ENCODE results near the gene CAPSL.
"Not testable (repeated sequence)": the region's sequence is repeated elsewhere in the genome, so short reads cannot be mapped to it uniquely, and the experiment has no call there.

The CAPSL gene

DNA sequence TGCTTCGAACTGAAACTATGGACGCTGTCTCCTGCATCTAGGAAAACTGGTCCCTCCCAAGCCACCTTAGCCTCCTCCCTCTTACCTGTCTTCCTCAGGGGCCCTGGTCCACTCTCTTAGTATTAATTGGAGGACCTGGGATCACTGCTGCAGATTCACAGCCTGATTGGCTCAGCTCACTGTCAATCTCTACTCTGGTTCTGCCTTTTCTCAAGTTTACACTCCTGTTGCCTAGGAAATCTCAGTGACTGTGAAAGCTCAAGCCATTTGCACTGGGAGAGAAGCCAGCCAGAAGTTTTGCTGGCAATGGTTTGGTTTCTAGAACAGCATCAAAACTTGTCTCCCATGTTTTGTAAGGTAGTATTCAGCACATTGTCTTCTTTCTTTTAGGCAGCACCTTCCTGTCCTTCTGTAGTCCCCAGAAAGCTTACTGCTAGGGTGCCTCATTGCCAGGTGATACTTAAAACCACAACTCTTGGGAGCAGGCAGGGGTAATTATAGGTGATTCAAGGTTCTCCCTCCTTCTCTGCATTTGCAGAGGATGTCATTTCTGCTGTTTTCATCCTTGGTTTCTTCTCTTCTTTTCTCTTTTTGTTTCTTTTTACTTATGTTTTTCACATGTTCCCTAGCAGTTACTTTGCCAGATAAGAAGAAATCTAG lies at the start of gene CAPSL:
Gene CAPSL, minus strand, starts transcription at position 55 of the 660 bp plus-strand sequence. CDS start 17,502 bp downstream, outside the sequence.
- DNase-seq (ENCODE audit: low read depth), result no peak

DNA sequence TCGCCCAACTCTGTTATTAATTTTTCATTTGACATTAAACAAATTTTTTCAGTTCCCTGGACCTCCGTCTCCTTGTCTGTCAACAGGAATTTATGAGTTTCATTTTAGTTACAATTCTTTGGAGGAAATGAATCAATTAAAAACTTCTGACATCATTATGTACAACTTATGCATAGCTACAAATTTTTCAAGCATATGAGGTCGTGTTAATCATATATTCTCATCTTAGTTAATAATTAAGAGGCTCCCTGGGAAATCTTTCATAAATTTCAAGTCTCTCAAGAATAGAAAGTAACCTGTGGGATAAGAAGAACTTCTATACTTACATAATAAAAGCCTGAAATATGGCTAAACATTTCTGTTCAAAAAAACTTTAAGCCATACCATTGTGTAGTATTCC lies 49.4 kb upstream of the CAPSL start:
- no peak for DNase-seq (ENCODE audit: low read depth)

DNA sequence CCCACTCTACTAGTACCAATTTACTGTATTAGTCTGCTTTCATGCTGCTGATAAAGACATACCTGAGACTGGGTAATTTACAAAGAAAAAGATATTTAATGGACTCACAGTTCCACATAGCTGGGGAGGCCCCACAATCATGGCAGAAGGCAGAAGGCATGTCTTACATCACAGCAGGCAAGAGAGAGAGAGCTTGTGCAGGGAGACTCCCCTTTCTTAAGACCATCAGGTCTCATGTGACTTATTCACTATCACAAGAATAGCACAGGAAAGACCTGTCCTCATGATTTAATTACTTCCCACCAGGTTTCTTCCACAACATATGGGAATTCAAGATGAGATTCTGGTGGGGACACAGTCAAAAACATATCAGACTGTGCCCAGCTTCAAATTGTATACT lies 41.3 kb upstream of the CAPSL start:
- DNase-seq (ENCODE audit: low read depth), result no peak

DNA sequence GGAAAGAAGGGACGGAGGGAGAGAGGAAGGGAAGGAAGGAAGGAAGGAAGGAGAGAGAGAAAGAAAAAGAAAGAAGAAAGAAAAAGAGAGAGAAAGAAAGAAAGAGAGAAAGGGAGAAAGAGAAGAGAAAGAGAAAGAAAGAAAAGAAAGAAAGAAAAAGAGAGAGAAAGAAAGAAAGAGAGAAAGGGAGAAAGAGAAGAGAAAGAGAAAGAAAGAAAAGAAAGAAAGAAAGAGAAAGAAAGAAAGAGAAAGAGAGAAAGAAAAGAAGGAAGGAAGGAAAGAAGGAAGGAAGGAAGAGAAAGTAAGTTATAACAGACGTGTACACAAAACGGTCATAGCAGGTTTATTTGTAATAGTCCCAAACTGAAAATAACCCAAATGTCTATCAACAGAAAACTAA lies 38.4 kb upstream of the CAPSL start:
- DNase-seq (ENCODE audit: low read depth), result not testable (repeated sequence)

DNA sequence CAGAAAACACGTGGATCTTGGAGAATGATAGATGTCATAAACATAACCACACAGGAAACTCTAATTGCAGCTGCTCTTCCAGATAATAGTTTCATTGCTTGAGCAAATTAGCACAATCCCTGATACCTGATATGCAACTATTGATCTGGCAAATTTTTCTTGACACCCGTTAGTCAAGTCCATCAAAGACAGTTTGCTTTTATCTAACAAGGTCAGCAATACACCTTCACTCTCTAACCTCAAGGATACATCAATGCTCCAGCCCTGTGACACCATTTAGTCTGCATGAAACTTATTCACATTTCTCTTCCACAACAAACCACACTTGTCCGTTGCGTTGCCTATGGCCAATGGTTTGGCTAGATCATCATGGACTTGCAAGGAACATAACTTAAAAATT lies 36.1 kb upstream of the CAPSL start:
- no peak for DNase-seq (ENCODE audit: low read depth)

DNA sequence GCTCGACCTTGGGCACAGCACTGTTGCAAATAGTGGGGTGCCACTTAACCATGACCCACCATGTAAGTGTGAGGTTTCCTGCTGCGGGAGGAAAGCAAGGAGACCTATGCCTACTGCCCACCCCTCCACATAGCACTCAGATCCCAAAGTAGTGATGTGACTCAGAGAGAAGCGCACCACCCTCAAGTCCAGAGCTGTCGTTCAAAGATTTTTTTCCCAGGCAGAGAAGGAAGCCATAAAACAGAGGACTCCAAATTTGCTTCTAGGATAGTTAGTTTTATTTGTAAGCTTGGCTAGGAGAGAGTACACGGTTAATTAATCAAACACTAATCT lies 33.4 kb upstream of the CAPSL start:
- no peak for DNase-seq (ENCODE audit: low read depth)

DNA sequence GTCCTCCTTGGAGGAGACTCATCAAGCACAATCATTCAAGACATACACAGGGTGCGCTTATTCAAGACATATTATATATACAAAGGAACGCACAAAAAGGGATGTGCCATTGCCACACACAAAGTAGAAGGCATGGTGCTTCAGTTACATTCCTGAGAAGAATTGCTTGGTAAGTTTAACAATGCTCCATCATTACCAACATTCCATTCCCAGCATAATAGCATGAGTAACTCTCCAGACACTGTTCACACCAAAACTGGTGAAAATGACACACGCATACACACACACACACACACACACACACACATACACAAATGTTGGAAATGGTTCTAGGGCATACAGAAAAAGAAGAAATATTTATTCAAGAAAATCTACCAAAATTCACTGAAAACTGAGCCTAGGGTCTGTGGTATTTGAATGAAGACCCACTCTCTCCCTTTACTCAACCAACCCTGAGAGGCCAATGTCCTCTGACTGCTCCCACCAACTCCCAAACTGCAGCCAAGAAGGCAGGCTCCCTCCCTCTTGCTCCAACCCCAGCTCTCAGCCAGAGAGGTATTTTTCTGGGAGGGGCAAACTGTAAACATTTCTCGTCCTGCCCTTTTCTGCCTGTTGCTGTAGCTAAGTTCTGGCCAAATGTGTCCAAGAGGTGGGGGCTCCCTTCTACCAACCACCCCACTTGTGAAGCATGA lies 32.9 kb upstream of the CAPSL start:
- DNase-seq (ENCODE audit: low read depth), result no peak

DNA sequence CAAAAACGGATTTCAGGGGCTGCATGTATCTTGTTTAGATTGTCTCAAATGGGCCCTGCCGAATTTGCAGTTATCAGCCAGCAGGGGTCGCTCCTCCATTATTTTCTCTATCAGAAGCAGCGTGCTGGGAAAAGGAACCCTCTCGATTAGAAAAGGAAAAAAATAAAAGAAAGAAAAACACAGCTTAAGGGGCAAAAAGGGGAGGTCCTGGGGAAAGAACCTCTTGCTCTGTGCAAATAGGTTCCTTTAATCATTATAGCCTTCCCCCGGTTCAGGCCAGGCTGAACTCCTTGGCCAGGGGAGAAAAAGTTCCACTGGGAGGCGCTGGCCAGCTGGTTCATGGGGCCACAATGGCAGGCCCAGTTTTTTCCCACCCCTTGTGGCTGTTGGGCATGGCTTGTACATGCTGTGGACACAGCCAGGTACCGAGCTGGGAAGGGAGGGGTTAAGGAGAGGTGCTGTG lies 25.0 kb upstream of the CAPSL start:
- no peak for DNase-seq (ENCODE audit: low read depth)

DNA sequence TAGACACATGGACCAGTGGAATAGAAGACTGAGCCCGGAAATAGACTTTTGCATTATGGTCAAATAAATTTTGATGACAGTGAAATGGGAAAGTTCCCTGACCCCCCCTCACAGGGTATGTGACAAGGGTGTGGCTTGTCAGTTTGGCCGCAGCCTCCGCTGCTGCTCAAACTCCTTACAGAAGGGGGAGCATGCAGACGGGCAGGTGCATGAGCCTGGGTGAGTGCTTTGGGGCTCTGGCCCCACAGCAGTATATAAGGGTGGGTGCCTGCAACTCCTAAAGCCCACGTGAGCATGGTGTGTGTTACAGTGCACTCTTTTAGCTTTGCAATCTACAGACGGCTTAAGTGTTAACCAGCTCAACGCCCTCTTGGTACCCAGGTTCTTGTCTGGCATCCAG lies 21.9 kb upstream of the CAPSL start:
- DNase-seq (ENCODE audit: low read depth), result no peak

DNA sequence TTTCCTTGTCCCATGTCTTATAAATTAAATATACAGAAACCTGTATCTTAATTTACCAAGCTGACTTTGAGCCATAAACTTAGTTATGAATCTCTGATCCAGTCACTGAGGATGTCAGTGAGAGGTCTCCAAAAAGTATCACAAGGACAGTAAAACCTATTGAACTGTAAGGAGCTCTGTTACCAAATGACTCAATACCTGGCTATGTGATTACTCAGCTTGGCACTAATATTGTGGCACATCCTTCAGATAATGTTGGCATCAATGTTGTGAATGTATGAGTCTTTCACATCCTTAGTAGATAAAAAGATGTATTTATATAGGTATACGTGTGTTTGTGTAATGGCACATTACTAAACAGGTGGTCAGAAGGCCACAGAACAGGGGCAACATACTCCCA lies 18.0 kb upstream of the CAPSL start:
- DNase-seq (ENCODE audit: low read depth), result no peak

DNA sequence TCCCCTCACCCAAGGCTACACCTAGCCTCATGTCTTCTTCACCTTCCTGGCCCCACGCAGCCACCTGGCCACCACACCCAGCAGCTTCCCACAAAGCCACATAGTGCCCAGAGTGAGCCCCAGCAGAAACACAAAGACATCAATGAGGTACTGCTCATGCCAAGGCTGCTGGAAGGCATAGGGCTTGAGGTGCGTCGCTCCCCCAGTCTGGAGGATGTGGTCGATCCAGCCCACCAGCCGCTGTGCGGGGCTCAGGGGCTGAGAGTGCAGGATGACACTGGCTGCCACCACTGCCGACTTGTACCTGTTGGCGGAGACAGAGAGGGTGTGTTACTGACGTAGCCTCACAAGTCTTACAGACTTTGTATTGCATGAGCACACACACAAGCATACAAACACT lies 15.8 kb upstream of the CAPSL start:
- no peak for DNase-seq (ENCODE audit: low read depth)

DNA sequence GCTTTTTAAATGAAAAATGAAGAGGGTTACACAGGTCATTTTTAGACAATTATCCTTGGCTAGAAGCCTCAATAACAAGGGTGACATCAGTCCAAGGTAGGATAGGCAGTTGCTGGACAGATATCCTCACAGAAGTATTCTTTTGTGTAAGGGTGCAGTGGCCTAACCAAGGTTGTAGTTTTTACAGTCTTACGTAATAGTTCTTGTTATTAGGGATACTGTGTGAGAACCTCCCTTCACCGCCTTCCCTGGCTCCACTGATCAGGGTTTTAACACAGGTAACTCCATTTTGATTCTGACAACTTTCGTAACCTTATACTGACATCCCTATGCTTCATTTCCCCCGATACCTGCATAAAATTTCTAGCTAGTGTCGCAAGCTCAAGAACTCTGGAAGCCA lies 8.7 kb upstream of the CAPSL start:
- no peak for DNase-seq (ENCODE audit: low read depth)

DNA sequence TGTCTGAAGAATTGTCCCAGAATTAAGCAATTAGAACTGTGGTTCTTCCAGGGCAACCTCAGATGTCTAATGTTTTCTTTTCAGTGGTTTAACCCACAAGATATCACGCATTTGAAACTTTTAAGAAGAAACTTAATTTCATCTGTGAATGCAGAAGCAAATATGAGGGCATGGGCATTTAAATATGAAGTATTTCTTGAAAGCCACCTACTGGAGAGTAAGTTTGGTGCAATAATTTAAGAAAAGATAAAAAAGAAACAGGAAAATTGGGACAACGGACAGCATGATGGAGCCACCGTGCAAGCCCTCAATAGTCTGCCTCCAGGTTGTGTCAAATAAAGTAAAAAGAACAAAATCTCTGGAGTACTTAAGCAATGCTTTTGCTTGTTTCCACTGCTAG lies 1.2 kb upstream of the CAPSL start:
- DNase-seq (ENCODE audit: low read depth), result no peak

DNA sequence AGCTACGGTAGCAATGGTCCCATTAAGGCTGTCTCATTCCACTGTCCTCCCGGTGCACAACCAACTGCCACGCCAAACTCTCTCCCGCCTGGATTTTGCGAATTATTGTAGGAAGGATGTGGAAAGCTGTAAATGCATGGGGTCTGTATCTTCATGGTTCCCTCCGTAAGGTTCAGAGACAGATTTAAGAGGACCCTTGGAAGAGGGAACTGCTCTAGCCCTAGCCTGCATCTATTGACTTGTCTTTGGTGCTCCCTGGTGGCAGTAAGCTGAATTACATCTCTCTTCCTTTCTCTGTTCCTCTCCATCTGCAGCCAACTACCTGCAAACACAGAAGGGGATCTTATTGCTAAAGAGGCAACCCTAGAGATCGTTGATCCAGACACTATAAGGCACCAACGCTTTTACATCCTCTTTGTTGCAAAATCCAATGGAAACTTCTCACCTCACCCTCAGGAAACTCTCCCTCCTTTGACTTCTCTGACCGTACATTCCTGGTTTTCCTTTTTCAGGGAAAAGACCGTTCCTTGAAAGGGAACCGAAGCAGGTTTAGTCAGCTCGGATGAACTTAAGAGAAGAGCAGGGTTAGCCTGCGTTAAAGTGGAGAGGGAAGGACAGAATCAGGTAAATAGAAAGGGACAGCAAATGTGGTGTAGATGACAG lies 11.9 kb downstream of the CAPSL start:
- DNase-seq (ENCODE audit: low read depth), result no peak

DNA sequence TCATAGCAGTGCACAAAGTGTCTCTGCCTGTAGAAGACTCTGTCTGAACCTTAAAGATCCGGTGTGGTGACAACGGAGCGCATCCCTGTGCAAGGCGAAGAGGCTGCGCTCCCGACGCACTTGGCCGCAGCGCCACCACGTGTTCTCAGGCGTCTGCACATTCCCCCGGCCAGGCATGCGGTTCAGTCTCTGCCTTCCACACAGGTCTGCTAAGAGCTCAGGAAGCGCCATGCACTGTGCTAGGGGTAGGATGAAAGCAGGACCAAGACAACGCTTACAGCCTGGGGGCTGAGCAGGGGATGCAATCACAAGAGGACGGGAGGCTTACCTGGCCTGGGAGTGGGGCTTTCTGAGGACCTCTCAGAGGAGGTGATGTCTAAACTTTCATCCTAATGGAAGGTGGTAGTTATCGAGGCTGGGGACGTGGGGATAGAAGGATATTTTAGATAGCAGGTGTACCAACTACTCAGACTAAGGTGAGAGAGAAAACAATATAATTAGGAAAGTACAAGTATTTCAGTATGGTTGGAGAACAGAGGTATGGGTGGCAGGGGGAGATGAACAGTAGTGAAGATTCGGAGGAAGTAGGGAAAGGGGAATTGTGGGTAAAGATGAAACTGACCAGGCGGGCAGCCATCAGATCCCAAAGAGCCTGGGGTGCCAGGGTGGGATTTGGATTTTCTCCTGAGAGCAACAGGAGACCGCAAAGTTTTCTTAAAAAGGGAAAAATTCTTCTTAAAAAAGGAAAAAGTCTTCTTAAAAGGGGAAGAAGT lies 13.3 kb downstream of the CAPSL start:
- peak; percentile 68 for DNase-seq (ENCODE audit: low read depth)

DNA sequence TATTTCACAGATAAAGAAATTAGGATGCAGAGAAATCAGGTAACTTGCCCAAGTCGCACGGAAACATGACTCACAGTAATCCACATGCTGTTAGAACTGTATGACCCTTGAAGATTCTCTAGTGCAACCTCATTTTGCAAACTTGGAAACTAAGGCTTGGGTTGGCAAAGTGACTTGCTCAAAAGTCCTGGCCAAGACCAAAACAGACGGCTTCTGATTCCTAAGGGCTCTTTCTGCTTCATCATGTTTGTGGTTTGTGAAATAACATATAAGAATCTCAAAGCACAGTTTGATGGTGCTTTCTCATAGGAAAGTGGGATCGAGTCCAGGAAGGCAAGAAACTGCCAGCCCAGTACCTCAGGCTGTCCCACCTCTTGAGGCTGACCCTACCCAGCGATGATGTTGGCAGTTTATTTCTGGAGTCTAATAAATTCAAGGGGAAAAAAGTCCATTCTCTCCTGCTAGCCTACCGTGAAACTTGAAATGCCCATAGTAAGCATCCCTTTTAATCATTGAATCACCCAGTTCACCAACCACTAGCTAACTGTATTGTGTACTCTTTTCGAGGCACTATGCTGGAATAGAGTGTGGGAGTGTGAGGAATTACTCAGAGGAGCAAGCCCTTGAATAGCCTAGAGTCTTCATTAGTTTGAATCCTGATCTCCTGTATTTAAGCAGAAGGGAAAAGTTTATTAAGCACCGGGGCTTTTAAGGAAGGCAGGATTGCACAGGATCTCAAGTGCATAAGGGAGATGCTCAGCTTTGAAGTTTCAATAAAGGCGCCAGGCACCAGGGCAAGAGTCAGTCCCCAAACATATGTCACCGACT lies 14.1 kb downstream of the CAPSL start:
- peak; percentile 77 for DNase-seq (ENCODE audit: low read depth)

DNA sequence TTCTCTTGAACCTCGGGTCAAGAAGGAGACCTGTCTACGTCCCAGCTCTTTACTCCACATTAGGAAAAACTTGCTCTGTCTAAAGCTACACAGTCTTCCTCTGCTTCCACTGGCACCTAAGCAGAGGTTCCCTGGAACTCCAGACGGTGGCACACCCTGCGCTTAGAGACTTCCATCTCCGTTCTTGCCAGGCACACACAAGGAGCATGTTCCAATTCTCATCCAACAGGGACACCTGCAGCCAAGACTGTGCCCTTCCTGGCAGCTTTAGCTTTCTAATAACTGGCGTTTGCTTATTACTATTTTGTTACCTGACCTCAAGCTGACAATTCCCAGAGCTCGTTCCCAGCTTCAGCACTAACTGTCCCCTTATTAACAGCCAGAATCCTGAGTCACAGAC lies 16.0 kb downstream of the CAPSL start:
- DNase-seq (ENCODE audit: low read depth), result no peak

DNA sequence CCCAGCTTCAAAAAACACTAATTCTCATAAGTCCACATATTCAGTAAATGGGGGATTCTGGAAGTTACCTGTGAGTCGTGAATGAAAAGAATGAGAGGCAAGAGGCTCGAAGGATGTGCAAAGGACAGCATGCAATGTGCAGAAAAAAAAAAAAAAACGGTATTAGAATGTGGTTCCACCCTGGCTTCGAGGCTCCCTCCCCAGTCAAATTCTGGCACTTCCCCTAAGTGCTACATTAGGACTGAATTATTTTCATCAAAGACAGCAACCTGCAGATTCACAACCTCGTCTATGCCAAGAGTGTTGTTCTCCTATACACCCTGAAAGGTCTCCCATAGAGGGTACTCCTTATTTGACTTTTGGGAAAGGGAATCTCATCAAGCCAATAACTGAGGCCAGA lies 16.5 kb downstream of the CAPSL start:
- DNase-seq (ENCODE audit: low read depth), result no peak

DNA sequence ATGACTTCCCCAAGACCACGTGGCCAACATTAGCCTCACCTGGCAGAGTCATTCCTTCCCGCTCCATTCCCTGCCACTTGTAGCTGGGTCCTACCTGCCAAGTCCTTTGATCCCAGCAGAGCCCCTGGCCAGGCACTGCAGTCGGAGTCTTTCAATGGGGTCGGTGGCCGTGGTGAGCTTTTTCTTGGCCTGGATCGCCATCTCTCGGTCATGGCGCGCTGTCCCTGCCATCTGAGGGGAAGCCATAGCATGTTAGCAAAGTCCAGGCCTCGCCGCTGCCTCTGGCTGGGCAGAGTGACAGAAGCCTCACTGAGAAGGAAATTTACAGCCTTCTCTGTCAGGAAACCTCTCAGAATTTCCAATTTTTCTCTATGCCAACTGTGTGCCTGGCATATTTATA lies 17.5 kb downstream of the CAPSL start:
- no peak for DNase-seq (ENCODE audit: low read depth)

DNA sequence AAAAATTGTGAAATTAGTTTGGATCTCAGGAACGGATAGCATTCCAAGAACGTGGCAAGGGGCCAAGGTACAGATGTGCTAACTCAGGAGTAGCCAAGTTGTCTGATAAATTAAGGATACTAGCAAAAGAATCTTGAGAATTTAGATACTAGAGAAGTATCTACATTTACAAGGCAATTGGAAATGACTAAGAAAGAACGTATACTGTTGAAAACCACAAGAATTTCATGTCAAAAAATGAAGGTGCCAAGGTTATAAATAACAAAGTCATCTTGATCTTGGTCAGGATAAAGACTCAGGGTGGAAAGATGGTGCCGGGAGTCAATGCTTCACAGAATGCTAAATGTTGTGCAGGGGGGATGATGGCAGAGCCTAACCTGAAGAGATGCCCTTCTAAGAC lies 19.2 kb downstream of the CAPSL start:
- DNase-seq (ENCODE audit: low read depth), result peak; percentile 92

DNA sequence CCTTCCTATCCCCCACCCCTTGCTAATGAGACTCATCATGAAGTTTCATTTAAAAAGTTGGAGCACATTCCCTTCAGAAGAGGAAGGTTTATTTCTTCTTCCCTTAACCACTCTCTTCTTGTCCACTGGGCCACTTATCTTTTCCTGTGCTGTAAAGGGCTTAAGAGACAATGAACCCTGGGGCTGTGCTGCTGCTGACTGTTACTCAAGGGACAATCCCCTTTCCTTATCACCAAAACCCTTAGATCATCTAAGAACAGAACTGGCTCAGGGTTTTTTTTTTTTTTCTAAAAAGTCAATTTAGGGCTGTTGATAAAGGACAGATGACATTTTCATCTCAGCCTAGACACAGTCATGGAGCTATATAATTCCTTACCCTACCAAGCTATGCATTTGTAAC lies 29.6 kb downstream of the CAPSL start:
- no peak for DNase-seq (ENCODE audit: low read depth)

DNA sequence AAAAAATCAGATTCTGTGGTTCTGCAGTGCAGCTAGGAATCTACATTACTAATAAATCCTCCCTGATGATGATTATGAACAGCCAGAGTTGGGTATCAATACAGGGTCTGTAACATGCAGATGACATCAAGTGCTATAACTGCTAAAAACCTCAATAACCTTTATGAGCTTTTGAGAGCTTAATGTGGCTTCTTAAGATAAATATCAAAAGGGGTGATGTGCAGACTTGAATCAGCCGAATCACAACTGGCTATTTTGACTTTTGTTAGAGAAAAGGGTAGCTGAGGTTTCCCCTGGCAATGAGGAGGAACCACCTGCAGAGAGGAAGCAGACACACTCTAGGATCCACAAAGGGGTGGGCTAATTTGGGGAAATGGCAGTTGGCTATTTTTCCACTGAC lies 30.2 kb downstream of the CAPSL start:
- no peak for DNase-seq (ENCODE audit: low read depth)
